GM12878 (cell line): ENCODE data around the gene HSD17B14. TPM values are rescaled to one million over a fixed set of nuclear protein-coding genes. Genes with fewer than 3 reads are reported as not detected.

ENCODE experiments used
- ATF7 ChIP-seq: fragments of 450-650 bp; IDR thresholded peaks from 2 replicates; pipeline ENCODE4 v1.6.1; 2016; ENCODE audit warnings: low read depth, mild to moderate bottlenecking
- BHLHE40 ChIP-seq, 2 experiments: fragments of 450-650 bp in 1 of 2; IDR thresholded peaks; 2 replicates each; pipeline ENCODE4 v1.6.1; 2011 to 2017; ENCODE audit warnings: low read depth in 2 of 2, borderline replicate concordance in 1 of 2, improper control_type of control experiment in 1 of 2, low read length in 1 of 2, mild to moderate bottlenecking in 1 of 2
- CBX3 ChIP-seq: fragments of 200-600 bp; sonication (generic); IDR thresholded peaks from 2 replicates; pipeline ENCODE4 v1.6.1; 2016; ENCODE audit warnings: low read depth, borderline replicate concordance
- ESRRA ChIP-seq: IDR thresholded peaks from 2 replicates; pipeline ENCODE4 v1.6.1; 2012; ENCODE audit warnings: mild to moderate bottlenecking, low read length, improper control_type of control experiment
- FOXM1 ChIP-seq: IDR thresholded peaks from 2 replicates; pipeline ENCODE4 v1.6.1; 2012; ENCODE audit warnings: low read depth, mild to moderate bottlenecking, inconsistent platforms, low read length, moderate library complexity
- NR2C1 ChIP-seq: fragments of 450-650 bp; IDR thresholded peaks from 2 replicates; pipeline ENCODE4 v1.6.1; 2017; ENCODE audit warnings: antibody characterized with exemption, mild to moderate bottlenecking, moderate library complexity
- RAD21 ChIP-seq: IDR thresholded peaks from 2 replicates; pipeline ENCODE4 v1.6.1; 2011; ENCODE audit warnings: mild to moderate bottlenecking, low read depth, low read length, moderate library complexity; ENCODE audit not compliant: insufficient read depth
- RB1 ChIP-seq: fragments of 450-650 bp; formaldehyde crosslinking; IDR thresholded peaks from 2 replicates; pipeline ENCODE4 v1.6.1; 2017; ENCODE audit warnings: mild to moderate bottlenecking, borderline replicate concordance
- RCOR1 ChIP-seq: conservative IDR thresholded peaks from 2 replicates; pipeline ENCODE4 v1.6.1; 2012; ENCODE audit warnings: low read depth, low read length, improper control_type of control experiment
- RFX5 ChIP-seq: IDR thresholded peaks from 2 replicates; pipeline ENCODE4 v1.6.1; 2011; ENCODE audit warnings: low read depth, low read length, improper control_type of control experiment
- RUNX3 ChIP-seq: IDR thresholded peaks from 2 replicates; pipeline ENCODE4 v1.6.1; 2012; ENCODE audit warnings: low read length, inconsistent platforms
- SPI1 ChIP-seq: IDR thresholded peaks from 2 replicates; pipeline ENCODE4 v1.6.1; 2011; ENCODE audit warnings: low read depth, mild to moderate bottlenecking, low read length, moderate library complexity, borderline replicate concordance; ENCODE audit not compliant: insufficient read depth
- SREBF1 ChIP-seq: IDR thresholded peaks from 2 replicates; pipeline ENCODE4 v1.6.1; 2012; ENCODE audit warnings: mild to moderate bottlenecking, low read length
- TAF1 ChIP-seq: IDR thresholded peaks from 2 replicates; pipeline ENCODE4 v1.6.1; 2011; ENCODE audit warnings: mild to moderate bottlenecking, low read depth, low read length, borderline replicate concordance
- WRNIP1 ChIP-seq: IDR thresholded peaks from 2 replicates; pipeline ENCODE4 v1.6.1; 2011; ENCODE audit warnings: low read depth, low read length, improper control_type of control experiment, borderline replicate concordance
- YY1 ChIP-seq: IDR thresholded peaks from 2 replicates; pipeline ENCODE4 v1.6.1; 2011; ENCODE audit warnings: low read depth, mild to moderate bottlenecking, low read length
- ZNF622 ChIP-seq: fragments of 450-650 bp; IDR thresholded peaks from 2 replicates; pipeline ENCODE4 v1.6.1; 2017; ENCODE audit warnings: mild to moderate bottlenecking, inconsistent platforms
- ZSCAN29 ChIP-seq: fragments of 450-650 bp; IDR thresholded peaks from 2 replicates; pipeline ENCODE4 v1.6.1; 2017; ENCODE audit warnings: mild to moderate bottlenecking, moderate library complexity
- polyA plus RNA-seq, 11 experiments: library from polyadenylated mRNA; depleted of rRNA in 4 of 11; unstranded in 6 of 11; stranded (reverse) in 5 of 11; fragments of >200 nt; fragmentation: Nextera tagmentation in 4 of 11; fragmentation: Illumina TruSeq in 1 of 11; extraction: Ambion mirVana in 4 of 11; extraction: Trizol in 1 of 11; gene quantifications; 1 replicate in 1 of 11; 2 replicates in 10 of 11; pipeline versions ENCODE4 v1.2.1 to v1.2.3, GENCODE V29; 2011 to 2016; ENCODE audit warnings: inconsistent platforms in 2 of 11, missing spikeins in 2 of 11, low read depth in 1 of 11
- total RNA-seq, 4 experiments: library from RNA; depleted of rRNA in 3 of 4; stranded (reverse); fragments of >200 nt in 3 of 4; fragmentation: Illumina TruSeq in 1 of 4; extraction: Trizol in 1 of 4; gene quantifications; 2 replicates each; pipeline versions ENCODE4 v1.2.1 to v1.2.3, GENCODE V29; 2013 to 2021
- TF ChIP-seq, protein P1 (sequence below): fragments of 450-650 bp; IDR thresholded peaks from 2 replicates; pipeline ENCODE4 v1.6.1; 2017; ENCODE audit warnings: borderline replicate concordance
- TF ChIP-seq, protein P2 (sequence below), 3 experiments: IDR thresholded peaks in 2 of 3; conservative IDR thresholded peaks in 1 of 3; 2 replicates each; pipeline ENCODE4 v1.5.1; 2011; ENCODE audit warnings: low read depth in 3 of 3, low read length in 3 of 3, mild to moderate bottlenecking in 3 of 3, control low read depth in 2 of 3, moderate library complexity in 2 of 3, inconsistent platforms in 1 of 3, mixed read lengths in 1 of 3; ENCODE audit not compliant: control insufficient read depth in 2 of 3, insufficient read depth in 1 of 3; ENCODE audit errors: extremely low read depth in 1 of 3
- TF ChIP-seq, protein P3 (sequence below): fragments of 150-350 bp; IDR thresholded peaks from 2 replicates; pipeline ENCODE4 v1.6.1; 2014; ENCODE audit warnings: mild to moderate bottlenecking, low read depth, low read length
- TF ChIP-seq, protein P4 (sequence below): fragments of 150-350 bp; IDR thresholded peaks from 2 replicates; pipeline ENCODE4 v1.6.1; 2016; ENCODE audit warnings: low read depth, low read length

HSD17B14 gene
- total and polyA plus RNA-seq, 10 of the 15 experiments (the other 5 are each of a cell fraction or from before 2014, with no cell fraction given), result 0.21 to 4.1 (median 0.61) TPM

DNA sequence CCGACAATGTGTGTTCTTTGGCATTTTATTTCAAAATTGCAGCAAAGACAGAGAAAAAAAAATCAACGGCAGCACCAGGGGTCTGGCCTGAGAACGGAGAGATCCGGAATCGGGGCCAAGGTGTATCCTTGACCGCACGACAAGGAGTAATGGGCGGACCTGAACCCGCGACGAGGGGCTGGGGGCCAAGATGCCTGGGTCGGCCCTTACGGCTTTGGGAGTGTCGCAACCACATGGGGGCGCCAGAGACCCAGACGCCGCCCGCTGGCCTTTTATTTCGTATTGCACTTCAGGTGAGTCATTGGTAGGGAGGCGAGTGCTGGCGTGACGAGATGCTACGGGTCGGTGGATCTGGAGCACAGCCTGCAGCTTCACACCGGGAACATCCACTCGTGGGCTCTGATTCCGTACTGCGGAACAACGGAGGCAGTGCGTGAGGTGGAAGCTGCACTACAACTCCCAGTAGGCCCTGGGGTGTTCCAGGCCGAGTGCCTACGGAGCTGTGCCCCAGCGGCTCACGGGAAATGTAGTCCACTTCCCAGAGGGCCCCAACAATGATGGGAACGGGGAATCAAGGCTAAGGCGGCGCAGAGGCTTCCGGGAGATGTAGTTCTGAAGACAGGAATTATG is 41.1 kb downstream of the HSD17B14 start (continued):
- no peak for TF ChIP-seq TAF1
- no peak for TF ChIP-seq RCOR1
- TF ChIP-seq RFX5, result no peak
- TF ChIP-seq, protein P1, sequence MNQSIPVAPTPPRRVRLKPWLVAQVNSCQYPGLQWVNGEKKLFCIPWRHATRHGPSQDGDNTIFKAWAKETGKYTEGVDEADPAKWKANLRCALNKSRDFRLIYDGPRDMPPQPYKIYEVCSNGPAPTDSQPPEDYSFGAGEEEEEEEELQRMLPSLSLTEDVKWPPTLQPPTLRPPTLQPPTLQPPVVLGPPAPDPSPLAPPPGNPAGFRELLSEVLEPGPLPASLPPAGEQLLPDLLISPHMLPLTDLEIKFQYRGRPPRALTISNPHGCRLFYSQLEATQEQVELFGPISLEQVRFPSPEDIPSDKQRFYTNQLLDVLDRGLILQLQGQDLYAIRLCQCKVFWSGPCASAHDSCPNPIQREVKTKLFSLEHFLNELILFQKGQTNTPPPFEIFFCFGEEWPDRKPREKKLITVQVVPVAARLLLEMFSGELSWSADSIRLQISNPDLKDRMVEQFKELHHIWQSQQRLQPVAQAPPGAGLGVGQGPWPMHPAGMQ, result no peak
- TF ChIP-seq, protein P2, sequence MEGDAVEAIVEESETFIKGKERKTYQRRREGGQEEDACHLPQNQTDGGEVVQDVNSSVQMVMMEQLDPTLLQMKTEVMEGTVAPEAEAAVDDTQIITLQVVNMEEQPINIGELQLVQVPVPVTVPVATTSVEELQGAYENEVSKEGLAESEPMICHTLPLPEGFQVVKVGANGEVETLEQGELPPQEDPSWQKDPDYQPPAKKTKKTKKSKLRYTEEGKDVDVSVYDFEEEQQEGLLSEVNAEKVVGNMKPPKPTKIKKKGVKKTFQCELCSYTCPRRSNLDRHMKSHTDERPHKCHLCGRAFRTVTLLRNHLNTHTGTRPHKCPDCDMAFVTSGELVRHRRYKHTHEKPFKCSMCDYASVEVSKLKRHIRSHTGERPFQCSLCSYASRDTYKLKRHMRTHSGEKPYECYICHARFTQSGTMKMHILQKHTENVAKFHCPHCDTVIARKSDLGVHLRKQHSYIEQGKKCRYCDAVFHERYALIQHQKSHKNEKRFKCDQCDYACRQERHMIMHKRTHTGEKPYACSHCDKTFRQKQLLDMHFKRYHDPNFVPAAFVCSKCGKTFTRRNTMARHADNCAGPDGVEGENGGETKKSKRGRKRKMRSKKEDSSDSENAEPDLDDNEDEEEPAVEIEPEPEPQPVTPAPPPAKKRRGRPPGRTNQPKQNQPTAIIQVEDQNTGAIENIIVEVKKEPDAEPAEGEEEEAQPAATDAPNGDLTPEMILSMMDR (IDR thresholded peaks at IDR 0.05 in 2 of 3, conservative IDR thresholded peaks at IDR 0.05 in 1 of 3; ENCODE audit: control insufficient read depth in 2 of 3, extremely low read depth in 1 of 3, insufficient read depth in 1 of 3, low read depth in 3 of 3, low read length in 3 of 3), result peak; percentile 87 to 93 (median 91); a peak in 5 of 6 replicates
- TF ChIP-seq ZNF622, result no peak
- TF ChIP-seq RB1, result peak; percentile 94; the same call in 1 of the 2 replicates
- no peak for TF ChIP-seq CBX3
- peak; percentile 57; the same call in 1 of the 2 replicates for TF ChIP-seq ATF7
- TF ChIP-seq SREBF1, result peak; percentile 87; the same call in 1 of the 2 replicates
- TF ChIP-seq BHLHE40 (IDR thresholded peaks at IDR 0.05; ENCODE audit: borderline replicate concordance in 1 of 2, low read depth in 2 of 2, low read length in 1 of 2), result peak; percentile 59 to 61; a peak in 2 of 4 replicates
- no peak for TF ChIP-seq WRNIP1
- no peak for TF ChIP-seq FOXM1
- TF ChIP-seq, protein P3, sequence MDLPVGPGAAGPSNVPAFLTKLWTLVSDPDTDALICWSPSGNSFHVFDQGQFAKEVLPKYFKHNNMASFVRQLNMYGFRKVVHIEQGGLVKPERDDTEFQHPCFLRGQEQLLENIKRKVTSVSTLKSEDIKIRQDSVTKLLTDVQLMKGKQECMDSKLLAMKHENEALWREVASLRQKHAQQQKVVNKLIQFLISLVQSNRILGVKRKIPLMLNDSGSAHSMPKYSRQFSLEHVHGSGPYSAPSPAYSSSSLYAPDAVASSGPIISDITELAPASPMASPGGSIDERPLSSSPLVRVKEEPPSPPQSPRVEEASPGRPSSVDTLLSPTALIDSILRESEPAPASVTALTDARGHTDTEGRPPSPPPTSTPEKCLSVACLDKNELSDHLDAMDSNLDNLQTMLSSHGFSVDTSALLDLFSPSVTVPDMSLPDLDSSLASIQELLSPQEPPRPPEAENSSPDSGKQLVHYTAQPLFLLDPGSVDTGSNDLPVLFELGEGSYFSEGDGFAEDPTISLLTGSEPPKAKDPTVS, result peak; percentile 19; the same call in 1 of the 2 replicates
- TF ChIP-seq, protein P4, sequence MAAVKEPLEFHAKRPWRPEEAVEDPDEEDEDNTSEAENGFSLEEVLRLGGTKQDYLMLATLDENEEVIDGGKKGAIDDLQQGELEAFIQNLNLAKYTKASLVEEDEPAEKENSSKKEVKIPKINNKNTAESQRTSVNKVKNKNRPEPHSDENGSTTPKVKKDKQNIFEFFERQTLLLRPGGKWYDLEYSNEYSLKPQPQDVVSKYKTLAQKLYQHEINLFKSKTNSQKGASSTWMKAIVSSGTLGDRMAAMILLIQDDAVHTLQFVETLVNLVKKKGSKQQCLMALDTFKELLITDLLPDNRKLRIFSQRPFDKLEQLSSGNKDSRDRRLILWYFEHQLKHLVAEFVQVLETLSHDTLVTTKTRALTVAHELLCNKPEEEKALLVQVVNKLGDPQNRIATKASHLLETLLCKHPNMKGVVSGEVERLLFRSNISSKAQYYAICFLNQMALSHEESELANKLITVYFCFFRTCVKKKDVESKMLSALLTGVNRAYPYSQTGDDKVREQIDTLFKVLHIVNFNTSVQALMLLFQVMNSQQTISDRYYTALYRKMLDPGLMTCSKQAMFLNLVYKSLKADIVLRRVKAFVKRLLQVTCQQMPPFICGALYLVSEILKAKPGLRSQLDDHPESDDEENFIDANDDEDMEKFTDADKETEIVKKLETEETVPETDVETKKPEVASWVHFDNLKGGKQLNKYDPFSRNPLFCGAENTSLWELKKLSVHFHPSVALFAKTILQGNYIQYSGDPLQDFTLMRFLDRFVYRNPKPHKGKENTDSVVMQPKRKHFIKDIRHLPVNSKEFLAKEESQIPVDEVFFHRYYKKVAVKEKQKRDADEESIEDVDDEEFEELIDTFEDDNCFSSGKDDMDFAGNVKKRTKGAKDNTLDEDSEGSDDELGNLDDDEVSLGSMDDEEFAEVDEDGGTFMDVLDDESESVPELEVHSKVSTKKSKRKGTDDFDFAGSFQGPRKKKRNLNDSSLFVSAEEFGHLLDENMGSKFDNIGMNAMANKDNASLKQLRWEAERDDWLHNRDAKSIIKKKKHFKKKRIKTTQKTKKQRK, result no peak
- peak; percentile 84 for TF ChIP-seq RAD21
- TF ChIP-seq ESRRA, result peak; percentile 68; the same call in 1 of the 2 replicates
- TF ChIP-seq ZSCAN29, result no peak
- peak; percentile 90 for TF ChIP-seq YY1
- peak; percentile 18; the same call in 1 of the 2 replicates for TF ChIP-seq SPI1
- peak; percentile 41; the same call in 1 of the 2 replicates for TF ChIP-seq RUNX3
- TF ChIP-seq NR2C1, result peak; percentile 76
